GM23248 (cell line): ENCODE data around the gene CASQ1. TPM values are rescaled to one million over a fixed set of nuclear protein-coding genes. Genes with fewer than 3 reads are reported as not detected.

ENCODE experiments used
- DNase-seq: peaks from one replicate; pipeline ENCODE4 v3.0.0-alpha.2; 2015
- H2AFZ ChIP-seq: fragments of 200-600 bp; sonication (generic); 2 replicates; pipeline ENCODE4 v1.6.1; 2016; ENCODE audit warnings: antibody characterized with exemption
- H3F3A ChIP-seq: fragments of 200-600 bp; sonication (generic); 2 replicates; pipeline ENCODE4 v1.6.1; 2016; ENCODE audit warnings: mild to moderate bottlenecking, antibody characterized with exemption, mixed run types; ENCODE audit not compliant: insufficient read depth
- H3K27ac ChIP-seq: fragments of 200-600 bp; sonication (generic); 2 replicates; pipeline ENCODE4 v1.5.1; 2016; ENCODE audit warnings: mild to moderate bottlenecking
- H3K27me3 ChIP-seq: fragments of 200-600 bp; sonication (generic); replicated peaks from 2 replicates; pipeline ENCODE4 v1.6.1; 2016; ENCODE audit warnings: mild to moderate bottlenecking; ENCODE audit not compliant: insufficient read depth
- H3K36me3 ChIP-seq: fragments of 200-600 bp; sonication (generic); 2 replicates; pipeline ENCODE4 v1.6.1; 2016; ENCODE audit warnings: low read depth, mild to moderate bottlenecking
- H3K4me1 ChIP-seq: fragments of 200-600 bp; sonication (generic); 2 replicates; pipeline ENCODE4 v1.6.1; 2016; ENCODE audit warnings: mild to moderate bottlenecking; ENCODE audit not compliant: insufficient read depth
- H3K4me2 ChIP-seq: fragments of 200-600 bp; sonication (generic); one replicate; pipeline ENCODE4 v1.6.1; 2016; ENCODE audit warnings: mild to moderate bottlenecking; ENCODE audit not compliant: unreplicated experiment
- H3K4me3 ChIP-seq: fragments of 200-600 bp; sonication (generic); 2 replicates; pipeline ENCODE4 v1.5.1; 2016; ENCODE audit warnings: mild to moderate bottlenecking
- H3K79me2 ChIP-seq: fragments of 200-600 bp; sonication (generic); 2 replicates; pipeline ENCODE4 v1.6.1; 2016; ENCODE audit warnings: mild to moderate bottlenecking; ENCODE audit not compliant: insufficient read depth
- H3K9ac ChIP-seq: fragments of 200-600 bp; sonication (generic); 2 replicates; pipeline ENCODE4 v1.6.1; 2016; ENCODE audit warnings: mild to moderate bottlenecking
- H3K9me2 ChIP-seq: fragments of 200-600 bp; sonication (generic); 2 replicates; pipeline ENCODE4 v1.6.1; 2016; ENCODE audit warnings: mixed run types, mild to moderate bottlenecking, moderate library complexity; ENCODE audit not compliant: insufficient read depth
- H3K9me3 ChIP-seq: fragments of 200-600 bp; sonication (generic); one replicate; pipeline ENCODE4 v1.6.1; 2017; ENCODE audit warnings: low read depth
- H4K20me1 ChIP-seq: fragments of 200-600 bp; sonication (generic); 2 replicates; pipeline ENCODE4 v1.6.0; 2016; ENCODE audit not compliant: insufficient read depth
- EZH2 ChIP-seq: fragments of 200-600 bp; sonication (generic); IDR thresholded peaks from 2 replicates; pipeline ENCODE4 v1.6.1; 2018; ENCODE audit warnings: antibody characterized with exemption, mild to moderate bottlenecking; ENCODE audit not compliant: insufficient read depth, poor library complexity, severe bottlenecking
- EZH2phosphoT487 ChIP-seq: fragments of 200-600 bp; sonication (generic); IDR thresholded peaks from 2 replicates; pipeline ENCODE4 v1.6.1; 2018; ENCODE audit warnings: antibody characterized with exemption, moderate library complexity, mild to moderate bottlenecking, low read depth; ENCODE audit not compliant: insufficient read depth
- WGBS, 2 experiments: methylation state at CpG; one replicate each; pipeline ENCODE4 v1.1.6; 2015 to 2017; ENCODE audit warnings: low lambda C conversion rate in 2 of 2, low coverage in 1 of 2; ENCODE audit errors: missing lambda C conversion rate in 2 of 2; 5-methylcytosine and 5-hydroxymethylcytosine counted together
- in situ Hi-C: fragments of 300-500 bp; cut with MboI; formaldehyde crosslinking; loops from 2 replicates; pipeline ENCODE4 v1.15.0; 2020
- polyA plus RNA-seq: library from polyadenylated mRNA; unstranded; fragments of >200 nt; fragmentation: Nextera tagmentation; extraction: Ambion mirVana; gene quantifications from 2 replicates; pipeline ENCODE4 v1.2.1, GENCODE V29; 2016
- total RNA-seq: library from RNA; depleted of rRNA; stranded (reverse); fragments of >200 nt; shearing (Covaris generic); gene quantifications from 2 replicates; pipeline ENCODE4 v1.2.3, GENCODE V29; 2014; rRNA removed

Gene CASQ1
- total RNA-seq (0.11 and 0.51 TPM in 2 replicates), polyA plus RNA-seq (0.10 TPM in 1 of 2 replicates, not detected in the other)

GRCh38 chr1:160189649-160190625 lies at the start of gene CASQ1:
TSS of gene CASQ1 (plus strand) at chr1:160190575. CDS start at chr1:160190752, 177 bp downstream.
- H3K36me3 ChIP-seq: no peaks in the 10 kb centered on the region
- H3K4me1 ChIP-seq: peaks cover 9% of the 10 kb centered on the region
- no peaks in the 10 kb centered on the region for H3F3A ChIP-seq
- no peak within 1 kb of the TSS for H3K4me2 ChIP-seq
- H4K20me1 ChIP-seq: no peaks in the 10 kb centered on the region
- H2AFZ ChIP-seq: no peak within 1 kb of the TSS
- in situ Hi-C loops: no loop called here
- no peak within 1 kb of the TSS for H3K27ac ChIP-seq
- H3K9ac ChIP-seq: no peak within 1 kb of the TSS
- no peaks in the 10 kb centered on the region for H3K27me3 ChIP-seq
- no peaks in the 10 kb centered on the region for H3K9me2 ChIP-seq
- H3K9me3 ChIP-seq: no peaks in the 10 kb centered on the region
- H3K4me3 ChIP-seq: no peak within 1 kb of the TSS
- 49 to 57% methylated on average over 14 to 15 of the region's 15 CpGs for WGBS, 2 experiments
- DNase-seq: peak; percentile 64
- no peak for TF ChIP-seq EZH2
- TF ChIP-seq EZH2phosphoT487: no peak
- no peaks in the 10 kb centered on the region for H3K79me2 ChIP-seq

- Histone ChIP-seq H3K27ac (no peak overlapping the region), H3K4me3 (no peak overlapping the region), H3K9me2 (no peaks in the 10 kb centered on the region), H3K9ac (no peak overlapping the region), H3K36me3 (no peaks in the 10 kb centered on the region), H3K4me1 (peaks cover 3% of the 10 kb centered on the region), H2AFZ (no peak overlapping the region), H3K9me3 (no peaks in the 10 kb centered on the region), H3F3A (peaks cover 6% of the 10 kb centered on the region), H3K79me2 (no peaks in the 10 kb centered on the region), H3K27me3 (no peaks in the 10 kb centered on the region), H3K4me2 (no peak overlapping the region), H4K20me1 (no peaks in the 10 kb centered on the region)
- 0 to 19% methylated on average over 1 of the region's 1 CpG for WGBS, 2 experiments
- in situ Hi-C loops: no loop called here
- no peak for DNase-seq
- TF ChIP-seq EZH2: no peak
Measured at GRCh38 chr1:160143695-160144094, 46.7 kb upstream of the CASQ1 start.

DNA sequence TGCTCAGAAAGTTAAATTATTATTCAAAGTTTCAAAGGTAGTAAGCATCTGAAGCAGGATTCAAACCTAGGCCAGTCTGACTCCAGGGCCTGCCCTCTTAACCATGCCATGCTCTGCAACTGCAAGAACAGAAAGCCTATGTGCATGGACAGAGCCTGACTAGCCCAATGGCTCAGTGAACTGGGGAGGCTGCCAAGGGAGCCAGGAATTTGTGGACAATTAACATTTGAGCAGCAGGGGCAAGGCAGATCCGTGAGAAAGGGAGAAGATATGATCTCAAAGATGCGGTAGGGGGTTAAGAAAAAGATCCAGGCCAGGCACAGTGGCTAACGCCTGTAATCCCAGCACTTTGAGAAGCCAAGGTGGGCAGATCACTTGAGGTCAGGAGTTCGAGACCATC lies 45.5 kb upstream of the CASQ1 start:
- Histone ChIP-seq H3K9ac (no peak overlapping the region), H3K36me3 (no peaks in the 10 kb centered on the region), H3K9me3 (no peaks in the 10 kb centered on the region), H3K4me3 (no peak overlapping the region), H3K9me2 (no peaks in the 10 kb centered on the region), H3K4me2 (no peak overlapping the region), H3K79me2 (no peaks in the 10 kb centered on the region), H2AFZ (no peak overlapping the region), H4K20me1 (no peaks in the 10 kb centered on the region), H3K4me1 (peaks cover 14% of the 10 kb centered on the region), H3K27ac (no peak overlapping the region), H3K27me3 (no peaks in the 10 kb centered on the region), H3F3A (peaks cover 17% of the 10 kb centered on the region)
- peak; percentile 50 for DNase-seq
- WGBS, 2 experiments: 67 to 72% methylated on average over 4 of the region's 4 CpGs
- TF ChIP-seq EZH2phosphoT487: no peak
- no peak for TF ChIP-seq EZH2
- in situ Hi-C loops: no loop called here

GRCh38 chr1:160146107-160146506 lies 44.3 kb upstream of the CASQ1 start:
- Histone ChIP-seq H3K27ac (no peak overlapping the region), H4K20me1 (no peaks in the 10 kb centered on the region), H3K36me3 (no peaks in the 10 kb centered on the region), H2AFZ (no peak overlapping the region), H3K9me2 (no peaks in the 10 kb centered on the region), H3K4me1 (peaks cover 20% of the 10 kb centered on the region), H3K4me2 (no peak overlapping the region), H3K4me3 (no peak overlapping the region), H3K9ac (no peak overlapping the region), H3K9me3 (no peaks in the 10 kb centered on the region), H3F3A (peaks cover 22% of the 10 kb centered on the region), H3K27me3 (no peaks in the 10 kb centered on the region), H3K79me2 (no peaks in the 10 kb centered on the region)
- 80 to 85% methylated on average over 14 of the region's 14 CpGs for WGBS, 2 experiments
- TF ChIP-seq EZH2: no peak
- no peak for TF ChIP-seq EZH2phosphoT487
- no peak for DNase-seq
- in situ Hi-C loops: no loop called here
